Measurements from ENCODE around the gene NDUFA8. TPM values are rescaled to one million over a fixed set of nuclear protein-coding genes. Genes with fewer than 3 reads are reported as not detected.

The NDUFA8 gene
- total RNA-seq, 1 experiment from 2014 or later: 84.6 TPM

- no peak overlapping the region for H3K4me2 ChIP-seq
- no peaks in the 10 kb centered on the region for H3F3A ChIP-seq (ENCODE audit: insufficient read depth, low read depth)
- peaks cover 50% of the 10 kb centered on the region for H3K27me3 ChIP-seq (ENCODE audit: insufficient read depth, low read depth)
- no peak overlapping the region for H3K27ac ChIP-seq
- no peaks in the 10 kb centered on the region for H3K9me2 ChIP-seq (ENCODE audit: insufficient read depth)
- TF ChIP-seq EZH2 (IDR thresholded peaks at IDR 0.05; ENCODE audit: low read depth) (no peak), CTCF (conservative IDR thresholded peaks at IDR 0.05) (no peak)
- DNase-seq: no peak
- H3K4me3 ChIP-seq: no peak overlapping the region
- no peak overlapping the region for H2AFZ ChIP-seq
- ChIA-PET POLR2A (ENCODE audit: unreplicated experiment) (no interaction called here), CTCF (no interaction called here)
- intact Hi-C loops (cut with micrococcal nuclease; ENCODE audit: unreplicated experiment): no loop called here
- no peaks in the 10 kb centered on the region for H4K20me1 ChIP-seq (ENCODE audit: insufficient read depth)
- H3K79me2 ChIP-seq (ENCODE audit: low read depth): peaks cover 18% of the 10 kb centered on the region
- no peaks in the 10 kb centered on the region for H3K9me3 ChIP-seq (ENCODE audit: insufficient read depth, low read depth)
- H3K4me1 ChIP-seq (replicated peaks; ENCODE audit: insufficient read depth): peaks cover 12% of the 10 kb centered on the region; the same call in 1 of the 2 replicates
- BruUV-seq (replicated peaks): no TSS peak
- no peaks in the 10 kb centered on the region for H3K36me3 ChIP-seq (ENCODE audit: low read depth)
These were observed 2.8 kb upstream of the NDUFA8 start for GRCh38 chr9:122162415-122162814.

GRCh38 chr9:122159925-122160246, 307 bp upstream of the NDUFA8 start:
- H3K9me2 ChIP-seq (ENCODE audit: insufficient read depth): no peaks in the 10 kb centered on the region
- H4K20me1 ChIP-seq (ENCODE audit: insufficient read depth): 0 out of 2 replicates have a peak, but pooled peaks cover 3% of the 10 kb centered on the region
- no TSS peak for BruUV-seq (replicated peaks)
- ChIA-PET CTCF (no interaction called here), POLR2A (ENCODE audit: unreplicated experiment) (interaction anchor here (0.7 kb wide), 1 partner anchor 152 kb away, joined by 3 read pairs; no protein-coding TSS in a partner anchor)
- peaks cover 34% of the 10 kb centered on the region for H3K79me2 ChIP-seq (ENCODE audit: low read depth)
- H3K27me3 ChIP-seq (ENCODE audit: insufficient read depth, low read depth): peaks cover 26% of the 10 kb centered on the region
- peak overlapping the region; percentile 90; the same call in 1 of the 2 replicates for H3K4me3 ChIP-seq
- intact Hi-C loops (cut with micrococcal nuclease; ENCODE audit: unreplicated experiment): loop anchor here (2.0 kb wide), 1 partner anchor 105 kb away; the partner anchor contains the start of genes MRRF and RBM18
- H3K27ac ChIP-seq: no peak overlapping the region
- peak overlapping the region; percentile 98 for H3K4me2 ChIP-seq
- no peaks in the 10 kb centered on the region for H3K9me3 ChIP-seq (ENCODE audit: insufficient read depth, low read depth)
- no peak for DNase-seq
- no peak overlapping the region for H2AFZ ChIP-seq
- no peaks in the 10 kb centered on the region for H3F3A ChIP-seq (ENCODE audit: insufficient read depth, low read depth)
- H3K36me3 ChIP-seq (ENCODE audit: low read depth): no peaks in the 10 kb centered on the region
- peaks cover 12% of the 10 kb centered on the region; the same call in 1 of the 2 replicates for H3K4me1 ChIP-seq (replicated peaks; ENCODE audit: insufficient read depth)
- no peak for TF ChIP-seq EZH2 (IDR thresholded peaks at IDR 0.05; ENCODE audit: low read depth)
- TF ChIP-seq CTCF (conservative IDR thresholded peaks at IDR 0.05): no peak

GRCh38 chr9:122158202-122158601, 1.4 kb downstream of the NDUFA8 start:
- no peak overlapping the region; the same call in 1 of the 2 replicates for H3K4me3 ChIP-seq
- intact Hi-C loops (cut with micrococcal nuclease; ENCODE audit: unreplicated experiment): loop anchor here (2.0 kb wide), 1 partner anchor 107 kb away; the partner anchor contains the start of genes MRRF and RBM18
- POLR2A ChIA-PET (ENCODE audit: unreplicated experiment): no interaction called here

More at GRCh38 chr9:122158202-122158601, 1.4 kb downstream of the NDUFA8 start:
- no peaks in the 10 kb centered on the region for H3K36me3 ChIP-seq (ENCODE audit: low read depth)
- H3F3A ChIP-seq (ENCODE audit: insufficient read depth, low read depth): no peaks in the 10 kb centered on the region
- TF ChIP-seq EZH2 (IDR thresholded peaks at IDR 0.05; ENCODE audit: low read depth) (no peak), CTCF (conservative IDR thresholded peaks at IDR 0.05) (peak; percentile 66)
- peaks cover 12% of the 10 kb centered on the region; the same call in 1 of the 2 replicates for H3K4me1 ChIP-seq (replicated peaks; ENCODE audit: insufficient read depth)
- no TSS peak for BruUV-seq (replicated peaks)
- H3K79me2 ChIP-seq (ENCODE audit: low read depth): peaks cover 49% of the 10 kb centered on the region
- no peaks in the 10 kb centered on the region for H3K9me3 ChIP-seq (ENCODE audit: insufficient read depth, low read depth)
- peak in 1 of 2 experiments; percentile 20 for DNase-seq
- peaks cover 7% of the 10 kb centered on the region for H4K20me1 ChIP-seq (ENCODE audit: insufficient read depth)
- H3K9me2 ChIP-seq (ENCODE audit: insufficient read depth): no peaks in the 10 kb centered on the region
- CTCF ChIA-PET: no interaction called here
- peaks cover 9% of the 10 kb centered on the region for H3K27me3 ChIP-seq (ENCODE audit: insufficient read depth, low read depth)
- H2AFZ ChIP-seq: no peak overlapping the region
- H3K27ac ChIP-seq: no peak overlapping the region
- peak overlapping the region; percentile 20 for H3K4me2 ChIP-seq

Measured in PC-9 (cell line).